HG02571 (cell line): ENCODE measurements around the gene SKI.

Experiments
- ATAC-seq: cut with Tn5 transposase; IDR thresholded peaks from one replicate; pipeline ENCODE4 v1.9.1; 2021; ENCODE audit warnings: mild to moderate bottlenecking, moderate library complexity; ENCODE audit not compliant: unreplicated experiment

Gene SKI

DNA sequence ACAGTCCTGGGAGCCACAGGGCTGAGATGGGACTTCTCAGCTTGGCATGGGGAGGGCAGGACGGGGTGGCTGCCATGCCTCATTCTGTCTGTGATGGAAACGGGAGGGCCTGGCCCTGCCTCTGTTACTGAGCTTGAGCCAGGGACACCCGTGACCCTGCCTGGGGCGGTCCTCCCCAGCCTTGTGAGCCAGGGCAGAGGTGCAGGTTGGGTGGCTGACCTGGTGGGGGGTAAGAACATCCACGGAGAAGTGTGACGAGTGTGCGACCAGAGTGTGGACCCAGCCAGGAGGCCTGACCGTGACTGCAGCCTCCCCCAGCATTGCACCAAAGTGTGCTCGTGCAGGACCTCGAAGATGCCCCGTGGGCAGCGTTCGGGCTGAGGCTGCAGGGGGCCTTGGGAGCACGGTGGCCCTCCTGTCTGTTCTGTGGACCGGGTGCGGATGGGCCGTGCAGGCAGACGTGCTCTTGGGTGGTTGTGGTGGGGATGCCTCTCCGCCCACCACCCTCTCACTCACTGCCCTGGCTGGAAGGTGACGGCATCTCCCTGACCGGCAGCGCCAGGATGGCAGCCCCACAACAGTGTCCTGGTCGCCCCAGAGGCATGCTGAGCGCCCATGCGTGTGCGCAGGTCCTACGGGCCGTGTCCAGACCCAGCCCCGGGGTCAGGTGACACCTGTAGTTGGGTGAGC, 45.4 kb downstream of the SKI start:
- no peak for ATAC-seq

DNA sequence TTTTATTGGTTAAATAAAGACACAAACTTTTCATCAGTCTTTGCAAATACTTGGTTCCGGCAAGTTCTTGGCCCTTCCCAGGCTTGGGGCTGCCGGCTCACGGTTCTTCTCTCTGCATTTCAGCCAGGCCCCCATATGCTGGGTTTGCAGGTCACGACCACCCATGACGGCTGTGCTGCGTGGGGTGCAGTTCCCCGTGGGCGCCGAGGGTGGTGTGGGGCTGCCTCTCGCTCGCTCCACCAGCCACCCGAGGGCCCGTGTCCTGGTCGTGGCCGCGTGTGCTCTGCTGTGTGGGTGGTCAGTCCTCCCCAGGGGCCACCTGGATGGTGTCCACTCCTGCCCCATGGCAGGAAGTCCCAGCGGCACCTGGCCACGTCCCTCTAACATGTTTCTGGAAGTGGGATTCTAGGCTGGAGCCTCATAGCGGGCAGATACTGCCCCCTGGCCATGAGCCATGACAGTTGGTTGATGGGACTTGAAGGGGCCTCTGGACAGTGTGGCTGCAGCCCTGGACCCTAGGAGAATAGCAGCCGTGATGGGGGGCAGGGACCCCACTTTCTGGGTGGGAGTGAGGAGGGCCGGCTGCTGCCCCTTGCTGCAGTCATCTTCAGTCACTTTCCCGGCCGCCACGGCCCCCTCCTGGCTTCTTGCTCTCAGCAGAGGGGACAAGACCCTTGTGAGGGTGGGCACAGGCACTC, 46.3 kb downstream of the SKI start:
- ATAC-seq: no peak

DNA sequence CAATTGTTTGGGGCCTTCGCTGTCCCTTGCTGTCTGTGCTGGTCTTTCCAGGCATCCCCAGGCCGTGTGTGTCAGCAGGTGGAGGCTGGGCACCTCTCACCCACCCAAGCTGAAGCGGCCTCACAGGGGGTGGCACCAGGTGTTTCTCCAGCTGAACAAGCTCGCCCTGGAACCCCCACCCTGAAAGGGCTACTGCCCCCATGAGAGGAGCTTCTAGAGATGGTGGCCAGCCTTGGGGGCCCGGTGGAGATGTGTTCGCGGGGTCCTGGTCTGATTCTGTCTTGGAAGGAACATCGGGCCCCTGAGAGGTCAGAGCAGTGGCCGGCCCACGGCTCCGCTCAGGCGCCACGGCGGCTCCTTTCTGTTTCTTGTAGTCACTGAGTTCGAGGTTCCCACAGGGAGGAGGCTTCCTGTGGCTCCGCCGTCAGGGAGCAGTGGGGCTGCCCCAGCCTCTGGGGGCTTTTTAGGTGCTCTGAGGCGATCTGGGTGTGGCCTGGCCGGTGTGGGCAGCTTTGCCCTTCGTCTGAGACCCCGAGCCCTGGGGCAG, 46.9 kb downstream of the SKI start:
- ATAC-seq: no peak

DNA sequence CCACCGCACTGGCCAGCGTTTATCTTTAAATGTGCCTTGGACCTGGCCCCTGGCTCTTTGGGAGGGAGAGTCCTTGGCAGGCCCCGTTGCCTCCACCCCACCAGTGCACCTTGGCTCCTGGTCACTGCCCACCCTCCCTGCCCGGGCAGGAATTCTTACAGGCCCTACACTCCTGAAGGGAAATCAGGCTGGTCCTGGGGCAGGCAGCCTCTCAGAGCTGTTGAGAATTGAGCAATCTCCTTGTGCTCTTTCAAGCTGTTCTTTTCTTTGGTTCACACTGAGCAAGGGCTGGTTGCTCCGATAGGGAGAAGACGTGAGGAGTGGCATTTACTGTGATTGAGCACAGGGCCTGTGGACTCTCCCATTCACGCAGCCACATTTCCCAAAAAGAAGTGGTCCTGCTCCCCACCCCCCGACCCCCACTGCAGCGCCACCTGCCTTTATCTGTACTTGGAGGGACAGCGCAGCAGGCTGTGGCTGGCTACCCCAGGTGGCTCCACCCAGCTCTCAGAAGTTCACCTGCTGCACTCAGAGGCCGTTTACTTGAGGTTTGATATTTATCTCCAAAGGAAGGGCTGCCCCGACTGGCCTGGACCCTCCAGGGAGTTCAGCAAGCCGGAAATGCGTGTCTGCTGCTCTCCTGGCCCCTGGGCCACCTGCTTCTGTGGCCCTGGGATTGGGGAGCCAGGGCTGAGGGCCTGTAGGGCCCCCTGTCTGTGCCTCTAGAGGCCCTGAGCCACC, 47.8 kb downstream of the SKI start:
- ATAC-seq: no peak

DNA sequence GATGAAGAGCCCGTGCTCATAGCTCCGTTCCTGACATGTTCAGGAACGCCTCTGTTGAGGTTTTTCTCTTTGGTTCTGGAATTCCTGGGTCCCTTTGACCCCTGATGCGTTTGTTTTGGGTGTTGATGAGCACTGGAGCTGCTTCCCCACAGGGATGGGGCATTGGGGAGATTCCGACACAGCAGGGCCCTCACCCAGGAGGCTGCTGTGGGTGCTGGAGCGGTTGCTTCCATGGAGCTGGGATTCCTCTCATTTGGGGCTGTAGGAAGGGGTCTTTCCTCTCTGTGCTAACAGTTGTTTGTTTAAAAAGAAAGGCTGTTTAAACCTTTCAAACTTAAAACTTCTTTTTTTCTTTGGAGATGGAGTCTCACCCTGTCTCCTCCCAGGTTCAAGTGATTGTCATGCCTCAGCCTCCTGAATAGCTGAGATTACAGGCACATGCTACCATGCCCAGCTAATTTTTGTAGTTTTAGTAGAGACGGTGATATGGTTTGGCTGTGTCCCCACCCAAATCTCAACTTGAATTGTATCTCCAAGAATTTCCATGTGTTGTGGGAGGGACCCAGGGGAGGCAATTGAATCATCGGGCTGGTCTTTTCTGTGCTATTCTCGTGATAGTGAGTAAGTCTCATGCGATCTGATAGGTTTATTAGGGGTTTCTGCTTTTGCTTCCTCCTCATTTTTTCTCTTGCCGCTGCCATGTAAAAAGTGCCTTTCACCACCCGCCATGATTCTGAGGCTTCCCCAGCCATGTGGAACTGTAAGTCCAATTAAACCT, 48.9 kb downstream of the SKI start:
- no peak for ATAC-seq

DNA sequence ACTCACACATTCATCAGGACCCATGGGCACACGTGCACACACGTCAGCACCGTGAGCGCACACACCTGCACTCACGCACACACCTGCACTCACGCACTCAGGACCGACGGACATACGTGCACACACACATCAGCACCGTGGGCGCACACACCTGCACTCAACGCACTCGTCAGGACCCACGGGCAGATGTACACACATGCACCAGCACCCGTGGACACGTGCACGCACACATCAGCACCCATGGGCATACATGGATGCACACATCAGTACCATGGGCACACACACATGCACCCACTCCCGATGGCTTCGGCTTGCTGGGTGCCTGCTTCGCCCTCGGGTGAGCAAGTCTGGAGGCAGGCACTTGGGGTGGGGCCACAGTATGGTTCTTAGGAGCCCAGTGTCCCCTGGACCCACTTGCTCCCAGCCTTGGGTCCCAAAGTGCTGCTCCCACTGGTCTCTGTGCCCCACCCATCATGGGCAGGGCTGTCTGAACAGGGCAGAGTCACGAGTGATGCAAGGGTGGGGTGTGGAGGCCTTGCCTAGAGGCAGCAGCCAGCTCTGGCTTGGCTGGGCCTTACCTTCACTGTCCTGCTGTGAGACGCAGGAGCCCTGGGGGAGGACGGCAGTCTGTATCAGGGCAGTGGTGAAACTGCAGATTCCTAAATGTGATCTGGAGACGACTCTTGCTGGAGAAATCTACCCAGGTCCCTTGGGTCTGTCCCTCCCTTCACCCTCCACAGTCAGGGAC, 49.8 kb downstream of the SKI start:
- no peak for ATAC-seq

DNA sequence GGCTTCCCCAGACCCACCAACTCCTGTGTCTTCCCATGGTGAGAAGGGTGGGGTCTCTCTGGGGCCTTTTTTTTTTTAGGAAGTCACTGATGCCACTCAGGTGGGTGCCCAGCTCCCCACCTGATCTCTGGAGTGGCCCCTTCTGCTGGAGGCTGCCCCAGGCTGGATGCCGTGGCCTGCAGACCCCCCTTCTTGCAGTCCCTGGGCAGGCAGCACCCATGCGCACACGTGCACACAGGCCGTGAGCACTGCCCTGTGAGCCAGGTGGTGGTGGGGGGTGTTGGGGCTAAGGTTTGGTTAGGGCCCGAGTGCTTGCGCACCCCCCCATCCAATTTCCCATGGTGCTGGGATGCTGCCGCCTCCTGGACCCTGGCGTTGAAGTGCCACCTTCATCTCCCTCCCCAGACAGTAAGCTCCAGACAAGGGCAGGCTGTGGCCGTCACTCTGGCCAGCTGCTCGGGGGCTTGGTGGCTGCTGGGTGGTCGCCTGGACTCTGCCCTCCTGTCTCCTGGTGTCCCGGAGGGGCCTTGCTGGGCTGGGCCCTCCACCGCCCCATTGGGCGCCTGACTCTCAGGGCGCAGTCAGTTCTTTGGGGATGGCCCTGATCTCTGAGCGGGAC, 50.6 kb downstream of the SKI start:
- no peak for ATAC-seq

DNA sequence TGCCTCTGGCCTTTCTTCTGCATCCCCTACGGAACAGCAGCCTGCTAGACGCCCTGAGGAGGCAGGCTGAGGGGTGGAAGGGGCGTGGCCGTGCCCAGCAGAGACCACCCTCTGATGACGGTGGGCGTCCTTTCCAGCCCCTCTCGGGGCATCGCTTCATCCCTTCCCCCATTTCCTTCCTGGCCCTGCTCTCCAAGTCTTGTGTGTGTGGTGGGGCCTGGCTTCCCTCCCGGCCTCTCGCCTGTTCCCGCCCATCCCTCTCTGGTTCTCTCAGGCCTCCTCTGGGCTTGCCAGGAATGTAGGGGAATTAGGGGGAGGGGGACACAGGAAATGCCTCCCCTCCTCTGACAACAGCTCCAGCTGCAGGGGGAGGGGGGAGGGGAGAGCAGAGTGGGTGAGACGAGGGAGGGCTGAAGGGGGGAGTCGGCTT, 51.1 kb downstream of the SKI start:
- no peak for ATAC-seq

DNA sequence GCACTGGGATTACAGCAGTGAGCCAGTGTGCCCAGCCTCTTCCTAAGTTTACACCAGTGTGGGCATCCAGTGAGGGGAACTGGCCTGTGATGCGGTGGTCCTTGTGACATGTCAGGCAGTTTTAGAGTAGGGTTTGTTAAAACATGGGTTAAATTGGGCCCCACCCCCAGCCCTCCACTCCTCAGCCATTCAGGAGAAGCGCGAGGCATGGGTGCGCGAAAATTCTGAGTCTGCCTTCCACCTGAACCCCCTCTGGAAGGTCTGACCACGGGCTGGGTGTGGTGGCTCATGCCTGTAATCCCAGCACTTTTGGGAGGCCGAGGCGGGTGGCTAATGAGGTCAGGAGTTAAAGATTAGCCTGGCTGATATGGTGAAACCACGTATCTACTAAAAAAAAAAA, 51.7 kb downstream of the SKI start:
- no peak for ATAC-seq

DNA sequence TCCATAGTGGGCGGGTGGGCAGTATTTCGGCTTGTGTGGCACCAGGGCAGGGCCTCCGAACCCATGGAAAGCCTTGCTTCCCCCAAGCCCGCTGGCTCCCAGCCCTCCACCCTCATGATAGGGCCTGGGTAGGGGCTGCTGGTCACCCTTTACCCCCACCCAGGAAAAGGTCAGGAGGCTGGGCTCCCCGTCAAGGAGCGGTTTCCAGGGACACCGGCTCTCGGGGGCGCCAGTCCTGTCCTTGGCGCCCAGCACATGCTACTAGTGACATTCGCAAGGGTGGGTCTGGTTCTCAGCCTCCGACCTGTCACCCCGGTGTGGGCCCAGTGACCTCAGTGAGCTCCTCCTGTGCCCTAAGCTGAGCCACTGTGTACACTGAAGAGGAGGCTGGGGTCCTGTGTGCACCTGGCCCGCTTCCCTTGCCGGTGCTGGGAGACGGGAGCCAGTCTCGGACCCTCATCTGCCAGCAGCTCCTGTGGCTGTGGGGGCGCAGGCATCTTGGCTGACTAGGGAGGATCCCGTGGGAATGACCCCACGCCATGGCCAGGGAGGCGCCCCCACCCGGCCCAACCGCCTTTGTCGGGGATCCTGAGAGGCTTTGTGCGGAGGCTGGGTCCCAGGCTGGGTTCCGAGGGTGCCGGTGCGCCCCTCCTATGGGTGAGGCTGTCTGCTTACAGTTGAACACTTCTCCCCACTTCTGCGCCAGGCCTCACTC, 54.6 kb downstream of the SKI start:
- no peak for ATAC-seq

DNA sequence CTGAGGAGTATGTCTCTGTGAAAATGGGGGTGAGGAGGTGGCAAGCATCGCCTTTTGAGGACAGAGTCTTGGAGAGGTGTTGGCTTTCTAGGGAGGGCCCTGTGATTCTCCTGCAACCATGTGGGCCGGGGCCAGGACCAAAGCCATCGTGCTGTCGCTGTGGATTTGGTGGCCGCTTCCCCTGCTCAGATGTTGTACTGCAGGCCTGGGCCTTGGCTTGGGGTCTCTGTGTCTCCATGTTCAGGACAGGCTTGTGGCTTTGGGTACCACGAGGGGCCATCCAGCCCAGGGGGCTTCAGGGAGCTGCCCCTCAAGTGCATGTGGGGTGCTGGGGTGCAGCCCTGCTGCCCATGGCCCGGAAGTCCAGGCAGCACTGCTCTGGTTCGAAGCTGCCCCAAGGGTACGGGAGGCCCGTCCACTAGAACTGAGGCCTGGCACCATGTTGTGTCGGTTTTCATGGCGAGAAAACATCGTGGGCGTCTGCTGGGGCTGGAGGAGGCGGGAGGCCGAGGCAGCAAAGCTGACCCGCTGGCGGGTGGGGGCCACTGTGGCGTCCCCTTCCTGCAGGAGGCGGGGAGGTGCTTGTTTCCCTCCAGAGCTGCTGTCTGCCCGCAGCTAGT, 55.4 kb downstream of the SKI start:
- no peak for ATAC-seq

DNA sequence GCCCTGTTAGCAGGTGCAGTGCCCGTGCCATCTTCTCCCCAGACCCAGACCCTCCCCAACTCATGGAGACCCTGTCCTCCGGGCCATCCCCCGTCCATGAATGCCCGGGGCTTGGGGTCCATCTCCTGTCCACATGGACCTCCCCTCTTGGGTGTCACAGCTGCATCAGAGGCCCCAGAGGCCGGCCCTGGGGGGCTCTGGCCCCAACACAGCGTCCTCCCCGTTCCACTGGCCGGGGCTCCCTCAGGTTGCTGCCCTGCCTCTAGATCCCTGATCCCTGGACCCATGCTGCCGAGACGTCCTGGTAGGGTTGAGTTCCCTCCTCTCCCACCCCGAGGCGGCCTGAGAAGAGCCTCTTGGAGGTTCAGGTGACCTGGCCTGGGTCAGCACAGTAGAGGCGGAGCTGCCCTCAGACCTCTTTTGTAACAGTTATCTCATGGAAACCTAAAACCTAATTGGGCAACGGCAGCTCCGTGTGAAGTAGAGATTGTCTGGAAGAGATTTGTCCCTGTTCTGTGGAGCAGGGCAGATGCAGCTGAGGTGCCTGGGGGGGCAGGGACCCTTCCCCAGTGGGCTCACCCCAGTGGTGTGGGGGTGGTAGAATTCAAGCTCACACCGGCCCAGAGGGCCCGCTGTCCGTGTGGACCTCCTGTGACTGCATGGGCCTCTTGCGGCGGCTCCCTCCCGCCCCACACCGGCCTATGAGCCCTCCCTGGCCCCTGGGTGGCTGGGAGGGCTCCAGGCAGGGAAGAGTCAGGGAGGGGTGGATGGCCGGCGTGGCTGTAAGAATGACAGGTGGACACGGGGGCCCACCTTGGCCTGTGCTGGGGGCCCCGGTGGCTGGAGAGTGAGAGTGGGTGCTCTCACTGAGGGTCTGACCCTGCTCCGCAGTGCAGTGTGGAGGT, 56.1 kb downstream of the SKI start:
- no peak for ATAC-seq

DNA sequence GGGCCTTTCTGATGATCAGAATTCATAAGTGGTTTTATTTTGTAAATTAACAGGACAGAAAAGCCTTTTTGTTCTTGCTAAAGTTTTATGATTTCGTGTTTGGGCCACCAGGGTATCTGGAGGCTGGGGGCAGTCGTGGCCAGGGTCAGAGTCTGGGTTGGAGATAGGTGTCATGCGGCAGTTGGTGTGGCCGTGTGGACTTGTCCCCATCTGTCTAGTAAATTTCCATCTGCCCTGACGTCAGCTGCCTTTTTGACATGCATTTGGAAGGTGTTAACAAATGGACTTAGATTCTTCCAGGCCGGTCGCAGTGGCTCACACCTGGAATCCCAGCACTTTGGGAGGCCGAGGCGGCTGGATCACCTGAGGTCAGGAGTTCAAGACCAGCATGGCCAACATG, 56.8 kb downstream of the SKI start:
- ATAC-seq: no peak

DNA sequence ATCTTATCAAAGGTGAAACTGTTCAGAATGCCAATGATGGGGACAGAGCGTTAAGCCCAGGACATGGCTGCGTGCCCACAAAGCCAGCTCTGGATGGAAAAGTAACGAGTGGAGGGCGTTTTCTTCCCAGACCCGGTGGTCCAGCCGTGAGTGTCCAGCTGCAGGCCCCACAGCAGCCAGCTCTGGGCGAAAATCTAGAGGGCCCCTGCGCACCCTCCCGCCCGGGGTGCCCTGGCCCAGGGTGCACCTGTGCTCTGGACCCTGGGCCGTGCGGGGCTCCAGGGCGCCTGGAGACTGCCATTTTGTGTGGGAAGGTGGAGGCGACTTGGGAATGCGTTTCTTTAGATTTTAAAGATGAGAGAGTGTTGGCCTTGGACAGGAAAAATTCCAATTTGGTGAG, 58.8 kb downstream of the SKI start:
- no peak for ATAC-seq

DNA sequence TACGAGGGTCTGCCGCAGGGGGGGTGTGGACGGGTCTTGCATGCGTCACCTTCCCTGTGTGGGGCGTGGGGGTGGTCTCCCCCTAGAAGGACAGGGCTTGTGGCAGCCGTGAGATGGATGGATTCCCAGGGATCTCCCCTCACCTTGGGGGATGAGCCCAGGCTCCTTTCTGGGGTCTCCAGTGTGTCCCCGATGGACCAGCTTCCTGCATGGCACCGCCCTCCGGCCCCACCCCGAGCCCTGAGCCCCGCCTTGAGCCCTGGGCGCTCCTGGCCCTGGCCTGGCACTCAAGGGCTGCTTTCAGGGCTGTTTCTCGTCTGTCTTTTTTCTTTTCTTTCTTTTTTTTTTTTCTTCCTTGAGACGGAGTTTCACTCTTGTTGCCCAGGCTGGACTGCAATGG, 59.5 kb downstream of the SKI start:
- no peak for ATAC-seq

DNA sequence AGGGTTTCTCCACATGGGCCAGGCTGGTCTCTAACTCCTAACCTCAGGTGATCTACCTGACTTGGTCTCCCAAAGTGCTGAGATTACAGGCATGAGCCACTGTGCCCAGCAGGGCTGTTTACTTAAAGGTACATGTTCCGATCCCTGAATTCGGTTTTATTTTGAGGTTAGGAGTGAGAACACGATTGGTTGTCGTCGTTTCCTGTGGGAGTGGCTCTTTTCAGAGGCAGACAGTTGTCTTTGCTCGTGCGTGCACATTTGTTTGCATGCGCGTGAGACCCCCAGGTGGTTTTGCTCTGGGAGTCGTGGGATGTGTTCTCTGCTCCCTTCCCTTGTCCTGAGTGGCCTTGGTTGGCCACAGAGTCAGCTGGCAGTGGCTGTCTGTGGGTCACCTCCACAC, 60.2 kb downstream of the SKI start:
- ATAC-seq: no peak

DNA sequence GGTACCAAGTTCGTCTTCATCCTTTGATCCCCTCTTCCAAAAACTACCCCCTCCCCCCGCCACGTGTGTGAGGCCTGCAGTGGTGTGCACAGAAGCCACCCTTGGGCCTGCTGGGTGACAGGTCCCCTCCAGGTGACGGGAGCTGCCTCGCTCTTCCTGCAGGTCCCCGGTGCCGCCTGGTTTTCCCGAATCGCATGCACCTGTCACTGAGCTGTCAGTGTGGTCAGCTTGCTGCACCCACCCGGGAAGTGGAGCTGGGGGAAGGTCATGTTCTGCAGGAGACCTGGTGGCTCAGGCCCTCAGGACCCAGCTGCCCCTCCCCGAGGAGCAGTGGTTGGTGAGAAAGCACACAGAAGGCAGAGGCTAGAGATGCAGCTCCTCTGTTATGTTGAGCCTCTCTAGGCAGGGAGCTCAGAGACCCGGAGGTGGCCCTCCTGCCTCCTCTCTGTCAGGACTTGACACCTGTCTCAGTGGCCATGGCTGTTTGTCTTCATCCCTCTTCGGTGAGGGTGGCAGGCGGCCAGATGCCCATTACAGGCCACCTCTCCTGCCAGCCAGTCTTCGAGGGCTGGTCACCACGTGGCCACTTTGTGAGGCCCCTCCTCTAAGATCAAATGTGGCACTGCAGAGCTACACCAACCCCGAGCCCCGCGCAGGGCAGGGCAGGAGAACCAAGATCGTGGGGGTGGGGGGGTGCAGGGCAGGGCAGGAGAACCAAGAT, 60.9 kb downstream of the SKI start:
- no peak for ATAC-seq
